Loucy (cell line): Measurements from ENCODE around the gene HS3ST4.

Source experiments
- H2AFZ ChIP-seq: fragments of 200-600 bp; sonication (generic); 2 replicates; pipeline ENCODE4 v1.6.0; 2016; ENCODE audit warnings: antibody characterized with exemption, mild to moderate bottlenecking, low read length, moderate library complexity
- H3F3A ChIP-seq: fragments of 200-600 bp; 2 replicates; pipeline ENCODE4 v1.6.0; 2016; ENCODE audit warnings: antibody characterized with exemption, low read depth, mild to moderate bottlenecking
- H3K27me3 ChIP-seq: fragments of 200-600 bp; sonication (generic); 2 replicates; pipeline ENCODE4 v1.6.1; 2014; ENCODE audit warnings: low read length, mild to moderate bottlenecking; ENCODE audit not compliant: insufficient read depth, poor library complexity, severe bottlenecking
- H3K36me3 ChIP-seq: fragments of 200-600 bp; sonication (generic); 2 replicates; pipeline ENCODE4 v1.6.1; 2016; ENCODE audit warnings: low read length; ENCODE audit not compliant: insufficient read depth
- H3K4me1 ChIP-seq: fragments of 200-600 bp; sonication (generic); 2 replicates; pipeline ENCODE4 v1.5.1; 2014; ENCODE audit warnings: low read length, mild to moderate bottlenecking; ENCODE audit not compliant: insufficient read depth, poor library complexity, severe bottlenecking
- H3K4me2 ChIP-seq: fragments of 200-600 bp; sonication (generic); 2 replicates; pipeline ENCODE4 v1.6.0; 2014; ENCODE audit warnings: antibody characterized with exemption, low read length, low read depth, mild to moderate bottlenecking; ENCODE audit not compliant: poor library complexity, severe bottlenecking
- H3K4me3 ChIP-seq: fragments of 200-600 bp; sonication (generic); 2 replicates; pipeline ENCODE4 v1.5.1; 2014; ENCODE audit warnings: low read length, mild to moderate bottlenecking, mixed read lengths; ENCODE audit not compliant: poor library complexity, severe bottlenecking
- H3K79me2 ChIP-seq: fragments of 200-600 bp; sonication (generic); 2 replicates; pipeline ENCODE4 v1.6.1; 2014; ENCODE audit warnings: low read length; ENCODE audit not compliant: insufficient read depth
- H3K9ac ChIP-seq: fragments of 200-600 bp; sonication (generic); 2 replicates; pipeline ENCODE4 v1.6.0; 2014; ENCODE audit warnings: mild to moderate bottlenecking, low read depth, low read length, moderate library complexity; ENCODE audit not compliant: poor library complexity, severe bottlenecking
- H3K9me2 ChIP-seq: fragments of 200-600 bp; sonication (generic); replicated peaks from 2 replicates; pipeline ENCODE4 v1.6.1; 2016; ENCODE audit warnings: low read depth, low read length, mixed read lengths
- H3K9me3 ChIP-seq: fragments of 200-600 bp; sonication (generic); 2 replicates; pipeline ENCODE4 v1.6.1; 2014; ENCODE audit warnings: mild to moderate bottlenecking, antibody characterized with exemption, low read length, low read depth; ENCODE audit not compliant: insufficient read depth
- H4K20me1 ChIP-seq: fragments of 200-600 bp; sonication (generic); 2 replicates; pipeline ENCODE4 v1.6.0; 2014; ENCODE audit warnings: antibody characterized with exemption, low read length, mild to moderate bottlenecking; ENCODE audit not compliant: insufficient read depth, poor library complexity, severe bottlenecking
- CTCF ChIP-seq: fragments of 200-600 bp; sonication (generic); conservative IDR thresholded peaks from 2 replicates; pipeline ENCODE4 v1.5.1; 2014; ENCODE audit warnings: mild to moderate bottlenecking, antibody characterized with exemption, low read length
- EZH2phosphoT487 ChIP-seq: fragments of 200-600 bp; IDR thresholded peaks from 2 replicates; pipeline ENCODE4 v1.6.1; 2018; ENCODE audit warnings: antibody characterized with exemption, mild to moderate bottlenecking, moderate library complexity, borderline replicate concordance

The HS3ST4 gene

GRCh38 chr16:25868706-25869370 is 177.1 kb downstream of the HS3ST4 start:
- Histone ChIP-seq H3K36me3 (no peaks in the 10 kb centered on the region), H3K9ac (no peak overlapping the region), H4K20me1 (no peaks in the 10 kb centered on the region), H3F3A (no peaks in the 10 kb centered on the region), H3K27me3 (no peaks in the 10 kb centered on the region), H3K4me1 (no peaks in the 10 kb centered on the region), H3K9me2 (no peaks in the 10 kb centered on the region), H3K9me3 (peaks cover 8% of the 10 kb centered on the region; the same call in 1 of the 2 replicates), H3K79me2 (no peaks in the 10 kb centered on the region), H2AFZ (no peak overlapping the region), H3K4me3 (no peak overlapping the region), H3K4me2 (no peak overlapping the region)
- no peak for TF ChIP-seq CTCF
- no peak for TF ChIP-seq EZH2phosphoT487

- Histone ChIP-seq H3K4me3 (no peak overlapping the region), H4K20me1 (no peaks in the 10 kb centered on the region), H3K79me2 (no peaks in the 10 kb centered on the region), H2AFZ (no peak overlapping the region), H3K9ac (no peak overlapping the region), H3K4me1 (no peaks in the 10 kb centered on the region), H3K36me3 (no peaks in the 10 kb centered on the region), H3K27me3 (no peaks in the 10 kb centered on the region), H3K9me3 (0 out of 2 replicates have a peak, but pooled peaks cover 2% of the 10 kb centered on the region), H3F3A (no peaks in the 10 kb centered on the region), H3K9me2 (no peaks in the 10 kb centered on the region), H3K4me2 (no peak overlapping the region)
- TF ChIP-seq CTCF (no peak), EZH2phosphoT487 (no peak)
Measured at GRCh38 chr16:25872369-25873070, 180.8 kb downstream of the HS3ST4 start.

- H3K9ac ChIP-seq, result no peak overlapping the region
- no peaks in the 10 kb centered on the region for H3K36me3 ChIP-seq
- no peaks in the 10 kb centered on the region for H3K27me3 ChIP-seq
- 0 out of 2 replicates have a peak, but pooled peaks cover 2% of the 10 kb centered on the region for H3K9me3 ChIP-seq
- H3K4me1 ChIP-seq, result no peaks in the 10 kb centered on the region
- no peak overlapping the region for H3K4me3 ChIP-seq
- no peak for TF ChIP-seq EZH2phosphoT487
- no peak for TF ChIP-seq CTCF
- H3K9me2 ChIP-seq, result no peaks in the 10 kb centered on the region
- H3F3A ChIP-seq, result no peaks in the 10 kb centered on the region
- H3K79me2 ChIP-seq, result no peaks in the 10 kb centered on the region
- H3K4me2 ChIP-seq, result no peak overlapping the region
- no peak overlapping the region for H2AFZ ChIP-seq
- no peaks in the 10 kb centered on the region for H4K20me1 ChIP-seq
Measured at GRCh38 chr16:25874196-25874595, 182.4 kb downstream of the HS3ST4 start.
